Lung (tissue), 12 donors: ENCODE results near the gene HNF4A. TPM values are rescaled to one million over a fixed set of nuclear protein-coding genes. Genes with fewer than 3 reads are reported as not detected.

Source experiments
- ATAC-seq: fragments of 200-7000 bp; cut with Tn5 transposase; one replicate; pipeline ENCODE4 v1.9.1; 2020; ENCODE audit warnings: moderate number of reproducible peaks; ENCODE audit not compliant: insufficient read depth, low FRiP score
- DNase-seq, 3 donors: peaks; one replicate each; pipeline ENCODE4 v3.0.0-alpha.2; 2013 to 2017
- H3K27ac ChIP-seq, 2 donors: one replicate each; pipeline ENCODE4 v1.5.1; 2013; ENCODE audit warnings: mild to moderate bottlenecking in 2 of 2, moderate library complexity in 2 of 2, control low read depth in 1 of 2, inconsistent platforms in 1 of 2, low read depth in 1 of 2, low read length in 1 of 2
- H3K27me3 ChIP-seq, 3 donors: one replicate each; pipeline ENCODE4 v1.5.1; 2013; ENCODE audit warnings: low read length in 2 of 3; ENCODE audit not compliant: control insufficient read depth in 3 of 3, insufficient read depth in 3 of 3
- H3K36me3 ChIP-seq, 4 donors: one replicate each; pipeline ENCODE4 v1.5.1; 2013; ENCODE audit warnings: low read length in 4 of 4, mild to moderate bottlenecking in 1 of 4, moderate library complexity in 1 of 4; ENCODE audit not compliant: control insufficient read depth in 4 of 4, insufficient read depth in 4 of 4
- H3K4me1 ChIP-seq, 5 donors: one replicate each; pipeline ENCODE4 v1.5.1; 2013; ENCODE audit warnings: low read length in 5 of 5, mild to moderate bottlenecking in 2 of 5, moderate library complexity in 1 of 5; ENCODE audit not compliant: control insufficient read depth in 5 of 5, insufficient read depth in 5 of 5
- H3K4me3 ChIP-seq: one replicate; pipeline ENCODE4 v1.5.1; 2013; ENCODE audit warnings: mild to moderate bottlenecking, control low read depth, moderate library complexity
- H3K9ac ChIP-seq, 2 donors: one replicate each; pipeline ENCODE4 v1.5.1; 2013; ENCODE audit warnings: low read length in 2 of 2, control low read depth in 1 of 2; ENCODE audit not compliant: insufficient read depth in 1 of 2
- H3K9me3 ChIP-seq, 4 donors: one replicate each; pipeline ENCODE4 v1.5.1; 2013; ENCODE audit warnings: low read length in 3 of 4, mild to moderate bottlenecking in 1 of 4, moderate library complexity in 1 of 4; ENCODE audit not compliant: control insufficient read depth in 4 of 4, insufficient read depth in 3 of 4
- CTCF ChIP-seq: IDR thresholded peaks from 2 replicates; pipeline ENCODE4 v1.5.1; 2012; ENCODE audit warnings: mild to moderate bottlenecking; ENCODE audit errors: control extremely low read depth, extremely low read depth
- WGBS, 2 donors: extraction: QIAGEN DNeasy Blood & Tissue Kit; methylation state at CpG; one replicate each; pipeline ENCODE4 v1.1.7; 2013; 5-methylcytosine and 5-hydroxymethylcytosine counted together
- polyA plus RNA-seq, 2 donors: library from polyadenylated mRNA; stranded (reverse); fragments of 200-250 nt; gene quantifications; one replicate each; pipeline ENCODE4 v1.2.1, GENCODE V29; 2013
- total RNA-seq, 2 donors: library from RNA; depleted of rRNA in 1 of 2; stranded (reverse); fragments of >200 nt in 1 of 2; gene quantifications; one replicate each; pipeline ENCODE4 v1.2.1, GENCODE V29; 2014 to 2021
- donor health status: control.
- donor health status: control.
- donor health status: Bipolar disorder and iron deficiency.
- donor health status: healthy.
- donor health status: DM: yes; HTN: yes; CAD: no.

HNF4A gene
- total and polyA plus RNA-seq, 4 donors, result 0.14 to 1.3 (median 0.41) TPM

- Histone ChIP-seq H3K9me3 (no peaks in the 10 kb centered on the region), H3K27ac (no peak overlapping the region)
These were observed 122.7 kb downstream of the HNF4A start for GRCh38 chr20:44478206-44478605.

GRCh38 chr20:44479643-44480042 lies 124.1 kb downstream of the HNF4A start:
- Histone ChIP-seq H3K27me3 (no peaks in the 10 kb centered on the region), H3K4me1 (peaks cover 6 to 16% (median 8%) of the 10 kb centered on the region in 5 donors), H3K36me3 (peaks cover 12 to 22% (median 13%) of the 10 kb centered on the region in 4 donors), H3K9me3 (no peaks in the 10 kb centered on the region), H3K9ac (no peak overlapping the region), H3K27ac (no peak overlapping the region), H3K4me3 (no peak overlapping the region)
- 81 to 84% methylated on average over 5 of the region's 5 CpGs for WGBS, 2 donors
- no peak for TF ChIP-seq CTCF
- ATAC-seq, result no peak
- no peak for DNase-seq

More at GRCh38 chr20:44478206-44478605, 122.7 kb downstream of the HNF4A start:
- 87 to 90% methylated on average over 6 of the region's 6 CpGs for WGBS, 2 donors
- ATAC-seq (no peak), DNase-seq (no peak)
- no peak overlapping the region for H3K4me3 ChIP-seq
- TF ChIP-seq CTCF, result no peak
- H3K4me1 ChIP-seq, result peaks cover 6 to 16% (median 7%) of the 10 kb centered on the region in 5 donors
- H3K36me3 ChIP-seq, result peaks cover 7 to 22% (median 11%) of the 10 kb centered on the region in 4 donors
- H3K27me3 ChIP-seq, result no peaks in the 10 kb centered on the region
- no peak overlapping the region for H3K9ac ChIP-seq

GRCh38 chr20:44480097-44480496 lies 124.6 kb downstream of the HNF4A start:
- no peak for TF ChIP-seq CTCF
- Histone ChIP-seq H3K27ac (no peak overlapping the region), H3K9me3 (no peaks in the 10 kb centered on the region), H3K9ac (no peak overlapping the region), H3K4me1 (peaks cover 6 to 14% (median 8%) of the 10 kb centered on the region in 5 donors), H3K4me3 (no peak overlapping the region), H3K36me3 (peaks cover 12 to 22% (median 15%) of the 10 kb centered on the region in 4 donors), H3K27me3 (no peaks in the 10 kb centered on the region)
- ATAC-seq, result no peak
- WGBS, 2 donors, result 95% methylated on average over 18 of the region's 18 CpGs
- no peak for DNase-seq

GRCh38 chr20:44481719-44482416 lies 126.4 kb downstream of the HNF4A start:
- ATAC-seq (no peak), DNase-seq (no peak)
- WGBS, 2 donors, result 69 to 80% methylated on average over 6 of the region's 6 CpGs
- Histone ChIP-seq H3K27ac (no peak overlapping the region), H3K27me3 (no peaks in the 10 kb centered on the region), H3K9me3 (no peaks in the 10 kb centered on the region), H3K4me1 (peaks cover 0 to 5% (median under 1%) of the 10 kb centered on the region in 5 donors), H3K4me3 (no peak overlapping the region), H3K9ac (no peak overlapping the region), H3K36me3 (peaks cover 15 to 25% (median 18%) of the 10 kb centered on the region in 4 donors)
- no peak for TF ChIP-seq CTCF
